GM23338 (cell line): ENCODE data around the gene PARVA. TPM values are rescaled to one million over a fixed set of nuclear protein-coding genes. Genes with fewer than 3 reads are reported as not detected.

Source experiments
- ATAC-seq: fragments of 200-7000 bp; cut with Tn5 transposase; 3 replicates; pipeline ENCODE4 v1.9.1; 2020
- DNase-seq: peaks from one replicate; pipeline ENCODE4 v3.0.0-alpha.2; 2015; ENCODE audit warnings: low spot score
- H2AFZ ChIP-seq: fragments of 200-600 bp; sonication (generic); 2 replicates; pipeline ENCODE4 v1.8.0; 2016; ENCODE audit warnings: antibody characterized with exemption, mild to moderate bottlenecking, moderate library complexity
- H3F3A ChIP-seq: fragments of 200-600 bp; sonication (generic); replicated peaks from 2 replicates; pipeline ENCODE4 v1.8.0; 2017; ENCODE audit warnings: antibody characterized with exemption, mixed run types, low read depth
- H3K27ac ChIP-seq: fragments of 200-600 bp; sonication (generic); 2 replicates; pipeline ENCODE4 v1.6.1; 2016; ENCODE audit warnings: low read depth
- H3K27me3 ChIP-seq: fragments of 200-600 bp; sonication (generic); 2 replicates; pipeline ENCODE4 v1.8.0; 2016; ENCODE audit warnings: mild to moderate bottlenecking, mixed run types, moderate library complexity; ENCODE audit not compliant: insufficient read depth
- H3K36me3 ChIP-seq: fragments of 200-600 bp; sonication (generic); 2 replicates; pipeline ENCODE4 v1.8.0; 2016; ENCODE audit warnings: mild to moderate bottlenecking; ENCODE audit not compliant: insufficient read depth
- H3K4me1 ChIP-seq: fragments of 200-600 bp; sonication (generic); 2 replicates; pipeline ENCODE4 v1.8.0; 2016; ENCODE audit warnings: mild to moderate bottlenecking, moderate library complexity; ENCODE audit not compliant: insufficient read depth
- H3K4me2 ChIP-seq: fragments of 200-600 bp; sonication (generic); 2 replicates; pipeline ENCODE4 v1.7.1; 2017; ENCODE audit warnings: mixed run types
- H3K4me3 ChIP-seq: fragments of 200-600 bp; sonication (generic); 2 replicates; pipeline ENCODE4 v1.6.1; 2016; ENCODE audit warnings: mixed run types
- H3K79me2 ChIP-seq: fragments of 200-600 bp; sonication (generic); replicated peaks from 2 replicates; pipeline ENCODE4 v1.8.0; 2017; ENCODE audit warnings: mild to moderate bottlenecking; ENCODE audit not compliant: insufficient read depth
- H3K9me2 ChIP-seq: fragments of 200-600 bp; sonication (generic); 2 replicates; pipeline ENCODE4 v1.8.0; 2017; ENCODE audit not compliant: insufficient read depth
- H4K20me1 ChIP-seq: fragments of 200-600 bp; sonication (generic); replicated peaks from 2 replicates; pipeline ENCODE4 v1.8.0; 2017; ENCODE audit warnings: mild to moderate bottlenecking; ENCODE audit not compliant: insufficient read depth
- H3K27ac Mint-ChIP-seq: 2 replicates; pipeline ENCODE4 v1.8.0; 2020; ENCODE audit warnings: inconsistent platforms, mild to moderate bottlenecking, moderate library complexity, mixed read lengths
- H3K27me3 Mint-ChIP-seq: 3 replicates; pipeline ENCODE4 v1.8.0; 2022; ENCODE audit warnings: low read depth, mild to moderate bottlenecking, moderate library complexity, mixed read lengths, inconsistent platforms; ENCODE audit not compliant: insufficient read depth, poor library complexity
- H3K36me3 Mint-ChIP-seq: 3 replicates; pipeline ENCODE4 v1.8.0; 2021; ENCODE audit warnings: low read depth, mild to moderate bottlenecking, inconsistent platforms, moderate library complexity, mixed read lengths
- H3K4me1 Mint-ChIP-seq: 3 replicates; pipeline ENCODE4 v1.8.0; 2020; ENCODE audit warnings: mild to moderate bottlenecking, inconsistent platforms, mixed read lengths
- H3K4me3 Mint-ChIP-seq: 3 replicates; pipeline ENCODE4 v1.8.0; 2021; ENCODE audit warnings: moderate library complexity, mild to moderate bottlenecking, inconsistent platforms, mixed read lengths
- H3K9me3 Mint-ChIP-seq: 3 replicates; pipeline ENCODE4 v1.8.0; 2020; ENCODE audit warnings: moderate library complexity, mild to moderate bottlenecking, inconsistent platforms, mixed read lengths
- CREB1 ChIP-seq: fragments of 250-450 bp; sonication (Bioruptor Pico); IDR thresholded peaks from 2 replicates; pipeline ENCODE4 v1.5.0; 2020; ENCODE audit warnings: low read depth, mild to moderate bottlenecking, moderate library complexity
- ETS1 ChIP-seq: IDR thresholded peaks from 2 replicates; pipeline ENCODE4 v1.6.1; 2016; ENCODE audit warnings: antibody characterized with exemption
- EZH2 ChIP-seq: fragments of 200-600 bp; sonication (generic); IDR thresholded peaks from one replicate; pipeline ENCODE4 v1.8.0; 2017; ENCODE audit warnings: antibody characterized with exemption, mild to moderate bottlenecking, low read depth; ENCODE audit not compliant: unreplicated experiment
- EZH2phosphoT487 ChIP-seq: fragments of 200-600 bp; sonication (generic); IDR thresholded peaks from one replicate; pipeline ENCODE4 v1.8.1; 2018; ENCODE audit warnings: antibody characterized with exemption; ENCODE audit not compliant: unreplicated experiment
- JUNB ChIP-seq: IDR thresholded peaks from one replicate; pipeline ENCODE4 v1.6.1; 2016; ENCODE audit warnings: antibody characterized with exemption; ENCODE audit not compliant: unreplicated experiment
- NANOG ChIP-seq: IDR thresholded peaks from 2 replicates; pipeline ENCODE4 v1.6.1; 2016; ENCODE audit warnings: antibody characterized with exemption, borderline replicate concordance
- POLR2AphosphoS5 ChIP-seq: IDR thresholded peaks from 2 replicates; pipeline ENCODE4 v1.6.1; 2016; ENCODE audit warnings: antibody characterized with exemption, low read depth
- STAT1 ChIP-seq: IDR thresholded peaks from one replicate; pipeline ENCODE4 v1.6.1; 2016; ENCODE audit warnings: antibody characterized with exemption; ENCODE audit not compliant: unreplicated experiment
- ZNF114 ChIP-seq: fragments of 250-450 bp; sonication (Bioruptor Pico); IDR thresholded peaks from 2 replicates; pipeline ENCODE4 v1.5.0; 2020; ENCODE audit warnings: mild to moderate bottlenecking, moderate library complexity
- ZNF331 ChIP-seq: fragments of 250-450 bp; sonication (Bioruptor Pico); IDR thresholded peaks from 2 replicates; pipeline ENCODE4 v1.5.0; 2020; ENCODE audit warnings: low read depth, mild to moderate bottlenecking, moderate library complexity
- ZNF462 ChIP-seq: fragments of 250-450 bp; sonication (Bioruptor Pico); IDR thresholded peaks from 2 replicates; pipeline ENCODE4 v1.5.0; 2020; ENCODE audit warnings: mild to moderate bottlenecking, moderate library complexity
- polyA plus RNA-seq: library from polyadenylated mRNA; unstranded; fragments of >200 nt; fragmentation: Nextera tagmentation; extraction: Ambion mirVana; gene quantifications from 2 replicates; pipeline ENCODE4 v1.2.1, GENCODE V29; 2016
- total RNA-seq: library from RNA; depleted of rRNA; stranded (reverse); fragments of >200 nt; shearing (Covaris generic); gene quantifications from 2 replicates; pipeline ENCODE4 v1.2.3, GENCODE V29; 2014
- TF ChIP-seq, protein P1 (sequence below), 2 experiments: fragments of 200-600 bp in 1 of 2; sonication (generic) in 1 of 2; conservative IDR thresholded peaks; 2 replicates each; pipeline versions ENCODE4 v1.5.1 to v1.6.1; 2016 to 2017; ENCODE audit warnings: antibody characterized with exemption in 2 of 2, low read depth in 2 of 2, mild to moderate bottlenecking in 2 of 2, moderate library complexity in 1 of 2

PARVA gene
- total and polyA plus RNA-seq, 2 experiments from 2014 or later = 5.8 to 6.9 TPM

GRCh38 chr11:12403997-12404350, 26.6 kb downstream of the PARVA start:
- 0 out of 2 replicates have a peak, but pooled peaks cover 14% of the 10 kb centered on the region for H3K4me1 ChIP-seq
- H3K4me3 Mint-ChIP-seq = no peak overlapping the region
- no peak overlapping the region for H3K27ac ChIP-seq
- no peaks in the 10 kb centered on the region for H4K20me1 ChIP-seq
- no peaks in the 10 kb centered on the region; the same call in 1 of the 2 replicates for H3K79me2 ChIP-seq
- no peak overlapping the region for H2AFZ ChIP-seq
- no peaks in the 10 kb centered on the region for H3F3A ChIP-seq
- H3K27ac Mint-ChIP-seq = no peak overlapping the region
- no peaks in the 10 kb centered on the region for H3K27me3 ChIP-seq
- no peak overlapping the region for H3K4me3 ChIP-seq
- no peak for DNase-seq
- H3K9me3 Mint-ChIP-seq = peaks cover 4% of the 10 kb centered on the region; the same call in 2 of the 3 replicates
- no peak overlapping the region for H3K4me2 ChIP-seq
- peaks cover 3% of the 10 kb centered on the region; the same call in 2 of the 3 replicates for H3K36me3 Mint-ChIP-seq
- H3K4me1 Mint-ChIP-seq = peaks cover 13% of the 10 kb centered on the region
- no peak for ATAC-seq
- no peak for TF ChIP-seq POLR2AphosphoS5
- no peak for TF ChIP-seq ZNF331 (CRISPR knock-in tag)
- H3K36me3 ChIP-seq = no peaks in the 10 kb centered on the region
- peaks cover 6% of the 10 kb centered on the region for H3K27me3 Mint-ChIP-seq
- H3K9me2 ChIP-seq = no peaks in the 10 kb centered on the region

DNA sequence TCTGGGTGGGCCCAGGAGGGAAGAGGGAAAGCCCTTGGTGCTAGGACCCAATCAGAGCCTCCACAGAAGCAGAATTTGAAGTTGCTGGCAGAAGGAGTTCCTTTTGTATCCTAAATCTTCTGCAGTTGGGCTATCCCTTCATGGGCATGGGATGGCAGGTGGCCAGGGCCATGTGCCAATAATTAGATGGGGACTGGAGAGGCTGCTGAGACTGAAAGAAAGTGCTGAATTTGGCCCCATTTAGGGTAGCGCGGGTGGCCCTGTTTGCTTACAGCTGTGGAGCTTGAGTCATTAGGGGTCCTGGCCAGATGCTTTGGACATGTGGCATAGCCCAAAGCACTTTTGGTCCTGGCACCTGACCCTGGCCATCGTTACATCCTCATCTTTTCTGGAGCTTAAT, 27.1 kb downstream of the PARVA start:
- no peaks in the 10 kb centered on the region for H3K9me2 ChIP-seq
- Mint-ChIP-seq H3K9me3 (peaks cover 4% of the 10 kb centered on the region; the same call in 2 of the 3 replicates), H3K4me3 (no peak overlapping the region), H3K27me3 (peaks cover 6% of the 10 kb centered on the region), H3K27ac (no peak overlapping the region), H3K4me1 (peaks cover 17% of the 10 kb centered on the region), H3K36me3 (peaks cover 3% of the 10 kb centered on the region; the same call in 2 of the 3 replicates)
- no peaks in the 10 kb centered on the region for H4K20me1 ChIP-seq
- no peak overlapping the region for H2AFZ ChIP-seq
- DNase-seq = no peak
- no peak overlapping the region for H3K4me3 ChIP-seq
- no peak for ATAC-seq
- no peak overlapping the region for H3K4me2 ChIP-seq
- H3K27me3 ChIP-seq = no peaks in the 10 kb centered on the region
- TF ChIP-seq POLR2AphosphoS5 (no peak), STAT1 (no peak), ZNF114 (no peak), NANOG (no peak), CREB1 (CRISPR knock-in tag) (no peak), EZH2 (no peak), ETS1 (no peak), EZH2phosphoT487 (no peak), ZNF331 (CRISPR knock-in tag) (no peak), JUNB (no peak), ZNF462 (CRISPR knock-in tag) (no peak)
- TF ChIP-seq, protein P1, sequence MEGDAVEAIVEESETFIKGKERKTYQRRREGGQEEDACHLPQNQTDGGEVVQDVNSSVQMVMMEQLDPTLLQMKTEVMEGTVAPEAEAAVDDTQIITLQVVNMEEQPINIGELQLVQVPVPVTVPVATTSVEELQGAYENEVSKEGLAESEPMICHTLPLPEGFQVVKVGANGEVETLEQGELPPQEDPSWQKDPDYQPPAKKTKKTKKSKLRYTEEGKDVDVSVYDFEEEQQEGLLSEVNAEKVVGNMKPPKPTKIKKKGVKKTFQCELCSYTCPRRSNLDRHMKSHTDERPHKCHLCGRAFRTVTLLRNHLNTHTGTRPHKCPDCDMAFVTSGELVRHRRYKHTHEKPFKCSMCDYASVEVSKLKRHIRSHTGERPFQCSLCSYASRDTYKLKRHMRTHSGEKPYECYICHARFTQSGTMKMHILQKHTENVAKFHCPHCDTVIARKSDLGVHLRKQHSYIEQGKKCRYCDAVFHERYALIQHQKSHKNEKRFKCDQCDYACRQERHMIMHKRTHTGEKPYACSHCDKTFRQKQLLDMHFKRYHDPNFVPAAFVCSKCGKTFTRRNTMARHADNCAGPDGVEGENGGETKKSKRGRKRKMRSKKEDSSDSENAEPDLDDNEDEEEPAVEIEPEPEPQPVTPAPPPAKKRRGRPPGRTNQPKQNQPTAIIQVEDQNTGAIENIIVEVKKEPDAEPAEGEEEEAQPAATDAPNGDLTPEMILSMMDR (conservative IDR thresholded peaks at IDR 0.05; ENCODE audit: low read depth in 2 of 2) = no peak
- no peak overlapping the region for H3K27ac ChIP-seq
- H3K4me1 ChIP-seq = 0 out of 2 replicates have a peak, but pooled peaks cover 14% of the 10 kb centered on the region
- H3F3A ChIP-seq = no peaks in the 10 kb centered on the region
- H3K36me3 ChIP-seq = no peaks in the 10 kb centered on the region
- no peaks in the 10 kb centered on the region; the same call in 1 of the 2 replicates for H3K79me2 ChIP-seq
